TTC549 (cell line): ENCODE results near the gene SMARCD1.
"Not testable (repeated sequence)": the region's sequence is repeated elsewhere in the genome, so short reads cannot be mapped to it uniquely, and the experiment has no call there.

Experiments used
- FAIRE-seq: peaks from 2 replicates; lab custom pipeline; 2012; peaks lifted over from hg19 to GRCh38; lab: Jason Lieb, UNC

Gene SMARCD1

GRCh38 chr12:50145439-50145838, 60.3 kb downstream of the SMARCD1 start:
- FAIRE-seq, result no peak

GRCh38 chr12:50147281-50147680, 62.1 kb downstream of the SMARCD1 start:
- FAIRE-seq, result no peak

DNA sequence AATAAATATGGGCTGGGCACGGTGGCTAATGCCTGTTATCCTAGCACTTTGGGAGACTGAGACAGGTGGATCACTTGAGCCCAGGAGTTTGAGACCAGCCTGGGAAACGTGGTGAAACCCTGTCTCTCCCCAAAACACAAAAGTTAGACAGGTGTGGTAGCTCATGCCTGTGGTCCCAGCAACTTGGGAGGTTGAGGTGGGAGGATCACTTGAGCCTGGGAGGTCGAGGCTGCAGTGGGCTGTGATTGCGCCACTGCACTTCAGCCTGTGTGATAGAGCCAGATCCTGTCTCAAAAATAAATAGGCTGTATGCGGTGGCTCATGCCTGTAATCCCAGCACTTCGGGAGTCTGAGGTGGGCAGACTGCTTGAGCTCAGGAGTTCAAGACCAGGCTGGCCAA, 62.9 kb downstream of the SMARCD1 start:
- not testable (repeated sequence) for FAIRE-seq

DNA sequence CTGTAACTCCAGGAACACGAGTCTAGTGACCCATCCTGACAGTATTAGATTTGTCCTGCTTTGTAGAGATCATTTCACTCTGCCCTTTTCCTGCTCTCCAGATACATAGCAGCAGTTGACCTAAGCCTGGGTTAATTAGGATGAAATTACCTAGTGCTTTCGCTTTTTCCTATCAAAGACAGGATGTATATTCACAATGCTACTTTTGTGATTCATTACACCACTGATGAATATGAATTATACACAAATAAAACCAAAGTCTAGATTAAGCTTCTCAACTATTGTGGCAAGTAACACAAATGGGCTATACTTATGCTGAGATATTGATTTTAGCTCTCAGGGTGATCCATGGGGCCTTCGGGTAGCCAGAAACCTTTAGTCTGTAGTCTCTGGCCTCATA, 64.2 kb downstream of the SMARCD1 start:
- FAIRE-seq, result no peak
